OCI-LY1 (cell line): ENCODE data around the gene CCNJL.

Experiments used
- EZH2 ChIP-seq: fragments of 200-600 bp; sonication (generic), shearing (Covaris generic); IDR thresholded peaks from 2 replicates; pipeline ENCODE4 v1.8.0; 2017; ENCODE audit warnings: borderline replicate concordance, mixed run types, mild to moderate bottlenecking, antibody characterized with exemption, low read length, moderate library complexity, mixed read lengths
- TF ChIP-seq, protein P1 (sequence below): fragments of 200-600 bp; sonication (generic), shearing (Covaris generic); IDR thresholded peaks from 2 replicates; pipeline ENCODE4 v1.5.1; 2017; ENCODE audit warnings: mild to moderate bottlenecking, antibody characterized with exemption, low read length, moderate library complexity, mixed read lengths

DNA sequence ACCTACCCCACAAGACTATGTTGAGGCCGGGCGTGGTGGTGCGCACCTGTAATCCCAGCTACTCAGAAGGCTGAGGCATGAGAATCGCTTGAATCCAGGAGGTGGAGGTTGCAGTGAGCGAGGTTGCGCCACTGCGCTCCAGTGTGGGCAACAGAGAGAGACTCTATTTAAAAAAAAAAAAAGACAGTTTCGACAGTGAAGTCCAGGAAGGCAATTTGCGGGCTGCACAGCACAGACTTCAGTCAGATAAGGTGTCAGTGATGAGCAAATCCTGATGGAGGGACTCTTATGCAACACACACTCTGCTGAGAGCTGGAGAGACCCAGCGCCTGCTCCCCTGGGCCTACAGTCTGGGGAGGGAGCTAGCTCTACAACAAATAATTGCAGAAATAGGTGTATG lies 14.2 kb downstream of the CCNJL start:
- TF ChIP-seq, protein P1, sequence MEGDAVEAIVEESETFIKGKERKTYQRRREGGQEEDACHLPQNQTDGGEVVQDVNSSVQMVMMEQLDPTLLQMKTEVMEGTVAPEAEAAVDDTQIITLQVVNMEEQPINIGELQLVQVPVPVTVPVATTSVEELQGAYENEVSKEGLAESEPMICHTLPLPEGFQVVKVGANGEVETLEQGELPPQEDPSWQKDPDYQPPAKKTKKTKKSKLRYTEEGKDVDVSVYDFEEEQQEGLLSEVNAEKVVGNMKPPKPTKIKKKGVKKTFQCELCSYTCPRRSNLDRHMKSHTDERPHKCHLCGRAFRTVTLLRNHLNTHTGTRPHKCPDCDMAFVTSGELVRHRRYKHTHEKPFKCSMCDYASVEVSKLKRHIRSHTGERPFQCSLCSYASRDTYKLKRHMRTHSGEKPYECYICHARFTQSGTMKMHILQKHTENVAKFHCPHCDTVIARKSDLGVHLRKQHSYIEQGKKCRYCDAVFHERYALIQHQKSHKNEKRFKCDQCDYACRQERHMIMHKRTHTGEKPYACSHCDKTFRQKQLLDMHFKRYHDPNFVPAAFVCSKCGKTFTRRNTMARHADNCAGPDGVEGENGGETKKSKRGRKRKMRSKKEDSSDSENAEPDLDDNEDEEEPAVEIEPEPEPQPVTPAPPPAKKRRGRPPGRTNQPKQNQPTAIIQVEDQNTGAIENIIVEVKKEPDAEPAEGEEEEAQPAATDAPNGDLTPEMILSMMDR: no peak
- no peak for TF ChIP-seq EZH2
